Limb (tissue), 2 donors: Measurements from ENCODE around the gene RPL18A.
A peak's percentile ranks its signal among the peaks of the same experiment; 100 is the strongest.

Source experiments
- DNase-seq, 2 donors: peaks; one replicate each; pipeline ENCODE4 v3.0.0-alpha.2; 2016; ENCODE audit errors: extremely low spot score in 2 of 2

RPL18A gene

DNA sequence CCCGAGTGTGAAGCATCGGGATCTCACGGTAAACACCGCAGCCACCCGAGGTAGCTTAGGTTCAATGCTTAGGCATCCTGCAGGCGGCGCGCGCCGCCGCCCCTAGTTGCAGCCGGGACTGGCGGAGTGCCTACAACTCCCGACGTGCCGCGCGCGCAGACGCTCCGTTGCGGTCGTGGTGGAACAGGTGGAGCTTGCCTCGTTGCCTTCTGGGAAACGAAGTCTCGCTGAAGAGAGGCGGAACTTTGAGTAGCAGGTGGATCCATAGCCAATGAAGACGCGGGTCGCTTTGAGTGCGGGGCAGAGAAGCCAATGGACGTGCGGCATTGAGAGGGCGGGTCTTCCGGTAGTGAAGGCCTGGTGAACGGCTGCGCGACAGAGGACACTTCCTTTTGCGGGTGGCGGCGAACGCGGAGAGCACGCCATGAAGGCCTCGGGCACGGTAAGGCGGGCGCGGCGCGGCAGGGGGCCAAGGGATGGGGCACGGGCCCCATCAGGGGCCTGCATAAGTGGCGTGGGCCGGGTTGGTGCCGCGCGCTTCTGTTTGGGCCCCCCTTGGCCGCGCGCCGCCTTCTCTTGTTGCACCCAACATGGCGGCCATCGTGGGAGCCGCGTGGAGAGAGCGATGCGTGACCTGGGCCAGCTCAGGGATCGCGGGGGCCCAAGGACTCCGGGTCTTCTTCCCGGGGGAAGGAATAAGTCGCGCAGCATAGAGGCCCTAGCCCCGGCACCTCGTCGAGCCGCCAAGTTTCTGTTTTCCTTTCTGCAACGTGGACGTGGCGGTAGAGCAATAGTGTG, at the start of gene RPL18A:
Gene RPL18A (plus strand): TSS at position 378 of the 798 bp plus-strand sequence. CDS start 47 bp downstream, at position 425.
- DNase-seq: peak; percentile 98 to 100

DNA sequence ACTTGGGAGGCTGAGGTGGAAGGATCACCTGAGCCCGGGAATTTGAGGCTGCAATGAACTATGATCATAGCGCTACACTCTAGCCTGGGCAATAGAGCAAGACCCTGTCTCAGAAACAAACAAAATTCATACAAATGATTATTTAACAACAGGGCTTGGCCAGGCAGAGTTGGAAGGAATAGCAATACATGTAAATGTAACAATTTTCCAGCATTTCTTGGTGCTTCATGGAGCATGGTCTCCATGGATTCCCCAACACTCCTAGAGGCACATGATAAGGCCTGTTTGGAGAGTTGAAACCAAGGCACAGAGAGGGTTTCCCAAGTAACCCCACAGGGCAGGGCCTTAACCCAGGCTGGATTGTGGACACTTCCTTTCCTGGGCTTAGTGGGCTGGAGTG, 48.6 kb upstream of the RPL18A start:
- DNase-seq: no peak

DNA sequence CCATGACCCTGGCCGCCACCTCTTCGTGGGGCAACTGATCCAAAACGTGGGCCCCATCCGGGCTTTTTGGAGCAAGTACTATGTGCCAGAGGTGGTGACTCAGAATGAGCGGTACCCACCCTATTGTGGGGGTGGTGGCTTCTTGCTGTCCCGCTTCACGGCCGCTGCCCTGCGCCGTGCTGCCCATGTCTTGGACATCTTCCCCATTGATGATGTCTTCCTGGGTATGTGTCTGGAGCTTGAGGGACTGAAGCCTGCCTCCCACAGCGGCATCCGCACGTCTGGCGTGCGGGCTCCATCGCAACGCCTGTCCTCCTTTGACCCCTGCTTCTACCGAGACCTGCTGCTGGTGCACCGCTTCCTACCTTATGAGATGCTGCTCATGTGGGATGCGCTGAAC, 48.0 kb upstream of the RPL18A start:
- no peak for DNase-seq

DNA sequence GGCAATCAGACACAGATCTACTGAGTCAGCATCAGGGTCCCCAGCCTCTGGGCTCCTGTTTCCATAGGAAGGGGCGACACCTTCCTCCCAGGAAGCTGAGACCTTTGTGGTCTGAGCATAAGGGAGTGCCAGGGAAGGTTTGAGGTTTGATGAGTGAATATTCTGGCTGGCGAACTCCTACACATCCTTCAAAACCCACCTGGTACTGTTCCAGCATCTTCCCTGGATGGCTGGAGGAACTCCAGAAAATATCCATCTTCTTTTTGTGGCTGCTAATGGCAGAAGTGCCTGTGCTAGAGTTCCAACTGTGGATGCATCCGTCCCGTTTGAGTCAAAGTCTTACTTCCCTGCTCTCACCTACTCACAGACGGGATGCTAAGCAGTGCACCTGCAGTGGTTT, 47.6 kb upstream of the RPL18A start:
- DNase-seq: no peak

DNA sequence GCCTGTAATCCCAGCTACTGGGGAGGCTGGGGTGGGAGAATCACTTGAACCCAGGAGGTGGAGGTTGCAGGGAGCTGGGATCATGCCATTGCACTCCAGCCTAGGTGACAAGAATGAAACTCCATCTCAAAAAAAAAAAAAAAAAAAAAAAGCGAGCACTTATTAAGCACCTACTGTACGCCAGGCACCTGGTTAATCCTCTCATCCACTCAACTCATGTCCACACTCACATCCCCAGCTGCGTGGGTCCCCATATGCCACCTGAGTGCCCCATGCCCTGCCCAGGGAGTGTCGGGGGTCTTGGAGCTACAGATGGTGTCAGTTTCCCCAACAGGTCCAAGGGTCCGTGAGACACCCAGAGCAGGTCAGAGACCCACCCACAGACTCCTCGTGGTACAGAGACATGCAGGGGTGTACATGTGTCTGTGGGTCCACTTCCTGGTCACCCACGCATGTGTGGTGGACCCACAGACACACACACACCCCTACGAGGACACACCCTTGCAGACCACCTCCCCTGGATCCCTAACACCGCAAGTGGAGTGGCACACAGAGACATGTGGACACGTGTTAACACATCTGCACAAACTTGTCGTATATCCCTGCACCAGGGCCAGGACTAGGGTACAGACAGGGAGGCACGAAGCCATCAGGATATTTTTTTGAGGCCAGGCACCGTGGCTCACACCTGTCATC, 41.9 kb upstream of the RPL18A start:
- no peak for DNase-seq

DNA sequence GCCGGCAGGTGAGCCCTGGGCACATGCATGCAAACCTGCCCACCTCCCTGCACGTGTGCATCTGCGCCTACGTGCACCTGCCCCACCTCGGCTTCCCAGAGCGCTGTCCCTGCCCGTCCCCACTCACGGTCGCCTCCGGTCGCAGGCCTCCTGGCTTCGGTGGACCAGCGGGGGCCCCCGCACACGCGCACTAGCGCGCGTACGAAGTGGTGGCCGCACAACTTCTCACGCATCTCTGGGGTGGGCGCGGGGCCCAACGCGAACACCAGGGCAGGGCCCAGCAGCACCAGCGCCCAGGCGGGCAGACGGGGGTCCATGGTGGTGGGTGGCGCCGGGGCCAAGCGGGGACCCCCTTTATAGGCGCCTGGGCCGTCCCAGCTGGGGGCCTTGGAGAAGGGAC, 38.5 kb upstream of the RPL18A start, which contains the start of gene INSL3:
Gene INSL3 (minus strand): TSS at position 330 of the 400 bp plus-strand sequence. CDS start 13 bp downstream, at position 317.
- DNase-seq: no peak

DNA sequence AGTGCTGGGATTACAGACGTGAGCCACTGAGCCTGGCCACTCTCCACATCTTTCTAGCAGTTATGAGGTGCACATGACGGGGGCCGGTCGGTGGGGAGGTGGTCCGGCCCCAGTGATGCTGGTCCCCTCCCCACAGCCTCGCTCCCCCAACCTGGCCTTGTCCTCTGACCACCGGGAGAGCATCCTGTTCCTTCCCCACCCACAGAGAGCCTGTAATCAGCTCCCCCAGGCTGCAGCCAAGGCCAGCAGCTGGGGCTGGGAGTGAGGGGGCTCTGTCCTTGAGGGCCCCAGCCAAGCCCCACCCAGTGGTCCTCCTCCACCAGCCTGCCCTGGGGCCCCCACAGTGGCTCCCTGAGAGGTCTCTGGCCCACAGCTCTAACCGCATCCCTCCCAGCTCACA, 35.4 kb upstream of the RPL18A start:
- no peak for DNase-seq

DNA sequence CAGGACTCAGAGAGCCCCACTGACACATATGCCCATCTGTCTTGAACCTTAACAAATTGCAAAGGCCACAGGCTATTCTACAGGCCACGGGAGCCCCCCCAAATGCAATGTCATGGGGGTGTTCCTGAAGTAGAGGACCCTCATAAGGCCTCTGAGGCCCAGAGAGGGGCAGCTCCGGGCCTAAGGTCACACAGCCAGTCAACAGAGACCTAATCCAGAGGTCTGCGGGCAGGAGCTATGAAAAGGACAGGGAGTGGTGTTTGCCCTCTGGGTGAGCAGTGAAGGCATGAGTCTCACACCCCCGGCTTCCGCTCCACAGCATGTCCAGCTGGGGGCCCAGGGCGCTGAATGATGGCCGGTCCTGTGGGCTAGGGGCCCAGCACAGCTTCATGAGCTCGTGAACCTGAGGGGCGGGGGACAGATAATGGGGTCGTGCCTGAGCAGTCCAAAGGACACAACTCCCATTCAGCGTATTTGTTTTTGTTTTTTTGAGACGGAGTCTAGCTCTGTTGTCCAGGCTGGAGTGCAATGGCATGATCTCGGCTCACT, 33.1 kb upstream of the RPL18A start:
- no peak for DNase-seq

DNA sequence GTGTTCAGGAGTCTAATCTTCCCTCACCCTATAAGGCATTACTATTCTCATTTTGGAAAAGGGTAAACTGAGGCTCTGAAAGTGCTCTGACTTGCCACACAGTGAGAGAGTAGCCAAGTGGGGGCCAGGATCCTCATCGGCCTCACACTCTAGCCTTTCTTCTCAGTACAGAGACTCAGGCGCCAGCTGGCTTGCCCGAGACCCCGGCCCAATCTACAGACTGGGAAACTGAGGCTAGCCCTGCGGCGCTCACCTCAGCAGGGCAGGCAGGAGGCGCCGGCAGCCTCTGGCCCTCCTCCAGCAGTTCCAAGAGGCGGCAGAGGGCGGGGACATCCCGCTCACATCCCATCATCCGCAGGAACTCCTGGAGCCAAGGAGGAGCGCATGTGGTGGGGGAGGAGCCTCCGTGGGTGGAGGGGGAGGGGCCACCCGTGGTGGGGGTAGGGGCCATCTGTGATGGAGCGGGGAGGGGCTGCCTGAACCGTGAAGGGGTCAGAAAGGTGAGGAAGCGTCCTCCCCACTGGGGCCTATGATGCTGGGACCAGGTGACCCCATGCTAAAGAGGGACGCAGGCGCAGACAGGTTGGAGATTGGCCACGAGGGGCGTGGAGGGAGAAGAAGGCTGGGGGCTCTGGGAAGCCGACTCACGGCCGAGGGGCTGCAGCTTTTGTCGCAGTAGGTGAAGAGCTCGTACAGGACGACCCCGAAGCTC, 29.7 kb upstream of the RPL18A start:
- DNase-seq: peak in 1 of 2 donors; percentile 78

DNA sequence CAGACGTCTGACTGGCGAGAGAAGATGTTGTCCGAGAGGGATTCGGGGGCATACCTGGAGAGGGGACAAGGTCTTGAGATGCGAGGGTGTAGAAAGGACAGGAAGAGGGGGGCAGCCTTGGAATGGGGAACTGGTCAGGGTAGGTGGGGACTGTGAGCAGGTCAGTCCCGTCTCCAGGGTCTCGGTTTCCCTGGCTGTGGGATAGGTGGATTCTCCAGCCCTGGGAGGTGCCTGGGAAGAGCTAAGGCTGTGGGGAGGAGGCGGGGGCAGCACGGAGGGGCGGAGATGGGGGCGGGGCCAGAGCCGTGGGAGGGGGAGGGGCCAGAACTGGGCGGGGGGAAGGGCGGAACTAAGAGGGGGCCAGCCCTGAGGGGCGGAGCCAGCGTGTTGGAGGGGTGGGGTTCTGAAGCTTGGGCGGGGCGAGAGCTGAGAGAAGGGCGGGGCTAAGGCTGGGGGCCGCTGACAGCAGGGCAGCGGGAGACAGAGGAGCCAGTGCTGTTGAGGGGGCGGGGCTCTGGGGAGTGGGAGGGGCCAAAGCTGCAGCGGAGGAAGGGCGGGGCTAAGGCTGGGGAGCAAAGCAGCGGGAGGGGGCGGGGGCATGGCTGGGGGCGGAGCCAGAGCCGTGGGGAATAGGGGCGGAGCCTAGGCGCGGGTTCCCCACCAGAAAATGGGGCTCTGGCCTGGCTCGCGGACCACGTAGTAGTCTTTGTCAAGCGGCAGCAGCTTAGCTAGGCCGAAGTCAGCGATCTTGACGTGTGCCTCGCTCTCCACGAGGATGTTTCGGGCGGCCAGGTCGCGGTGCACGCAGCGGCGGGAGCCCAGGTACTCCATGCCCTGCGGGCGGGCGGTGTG, 28.9 kb upstream of the RPL18A start:
- DNase-seq: peak; percentile 42 to 93

DNA sequence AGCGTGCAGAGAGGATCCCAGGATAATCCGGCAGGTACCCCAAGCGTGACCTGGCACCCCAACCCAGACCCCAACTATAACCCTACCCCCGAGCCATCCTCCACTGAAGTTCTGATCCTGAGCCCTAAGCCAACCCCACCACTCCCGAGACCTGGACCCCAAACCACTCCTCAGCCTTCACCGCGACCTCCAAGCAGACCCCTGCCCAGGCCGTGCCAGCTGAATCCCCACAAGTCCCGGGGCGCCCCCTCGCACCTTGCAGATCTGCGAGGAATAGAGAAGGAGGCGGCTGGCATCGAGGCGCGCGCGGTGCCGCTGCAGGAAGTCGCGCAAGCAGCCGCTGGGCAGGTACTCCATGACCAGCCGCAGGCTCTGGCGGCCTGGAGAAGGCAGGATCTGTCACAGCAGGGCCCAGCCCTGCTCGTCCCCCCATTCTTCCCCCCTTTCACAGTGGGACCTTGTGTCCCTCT, 28.3 kb upstream of the RPL18A start:
- DNase-seq: no peak

DNA sequence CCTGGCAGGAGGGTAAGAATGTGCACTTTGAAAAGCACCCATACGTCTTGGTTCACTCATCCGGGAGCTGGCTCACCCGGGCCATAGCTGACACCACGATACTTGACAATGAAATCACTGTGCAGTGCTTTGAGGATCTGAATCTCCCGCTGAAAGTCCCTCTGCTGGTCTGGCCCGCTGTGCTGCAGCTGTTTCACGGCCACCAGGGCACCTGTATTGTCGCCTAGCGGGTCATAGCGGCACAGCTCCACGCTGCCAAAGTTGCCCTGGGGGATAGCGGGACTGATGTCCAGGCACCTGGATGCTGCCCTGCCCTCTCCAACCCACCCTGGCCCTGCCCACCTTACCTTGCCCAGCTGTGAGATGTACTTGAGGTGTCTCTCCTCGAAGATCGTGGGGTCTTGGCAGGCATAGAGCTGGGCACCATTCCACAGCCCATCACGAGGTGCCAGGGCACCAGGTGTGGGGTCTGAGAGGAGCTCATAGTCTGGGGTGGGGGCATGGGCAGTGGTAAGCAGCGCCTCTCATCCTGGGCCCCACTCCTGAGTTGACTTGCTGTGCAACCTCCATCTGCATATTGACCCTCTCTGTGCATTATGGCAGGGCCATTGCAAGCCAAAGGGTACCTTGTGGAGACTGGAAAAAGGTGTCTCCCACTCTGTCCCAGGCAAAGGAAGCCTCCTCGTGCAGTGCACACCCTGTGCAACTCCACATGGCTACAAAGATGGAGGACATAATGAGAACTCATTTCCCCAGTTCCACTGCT, 27.1 kb upstream of the RPL18A start:
- DNase-seq: no peak

DNA sequence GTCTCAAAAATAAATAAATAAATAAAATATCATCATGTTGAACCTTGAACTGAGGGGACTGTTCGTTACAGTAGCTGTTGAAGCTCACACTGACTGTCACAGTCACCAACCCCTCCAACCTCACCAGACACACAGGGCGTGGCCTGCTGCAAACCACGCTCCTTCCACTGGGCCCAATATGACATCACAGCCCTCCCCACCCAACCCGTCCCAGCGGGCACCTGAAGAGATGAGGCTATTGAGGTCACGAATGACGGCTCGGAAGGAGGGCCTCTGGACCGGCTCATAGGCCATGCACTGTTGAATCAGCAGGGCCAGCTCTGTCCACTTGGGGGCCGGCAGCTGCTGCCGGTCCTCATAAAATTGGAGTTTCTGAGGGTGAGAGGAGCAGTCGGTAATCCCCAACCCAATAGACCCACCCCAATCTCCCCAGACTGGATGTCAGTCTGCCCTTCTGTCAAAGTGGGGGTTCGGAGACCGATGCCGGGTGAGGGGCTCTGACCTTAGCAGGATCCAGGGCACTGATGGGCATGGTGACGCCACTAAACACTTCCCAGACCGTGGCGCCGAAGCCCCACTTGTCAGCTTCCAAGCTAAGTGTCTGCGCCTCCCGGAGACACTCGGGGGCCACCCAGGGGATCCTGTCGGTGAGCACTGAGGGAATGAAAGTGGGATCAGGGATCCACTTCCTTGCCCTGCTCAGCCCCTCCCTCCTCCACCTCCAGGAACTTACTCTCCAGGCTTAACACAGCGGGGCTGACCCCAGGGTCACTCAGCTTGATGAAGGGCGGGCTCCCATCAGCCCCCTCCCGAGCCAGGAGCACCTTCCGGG, 25.1 kb upstream of the RPL18A start:
- DNase-seq: no peak

DNA sequence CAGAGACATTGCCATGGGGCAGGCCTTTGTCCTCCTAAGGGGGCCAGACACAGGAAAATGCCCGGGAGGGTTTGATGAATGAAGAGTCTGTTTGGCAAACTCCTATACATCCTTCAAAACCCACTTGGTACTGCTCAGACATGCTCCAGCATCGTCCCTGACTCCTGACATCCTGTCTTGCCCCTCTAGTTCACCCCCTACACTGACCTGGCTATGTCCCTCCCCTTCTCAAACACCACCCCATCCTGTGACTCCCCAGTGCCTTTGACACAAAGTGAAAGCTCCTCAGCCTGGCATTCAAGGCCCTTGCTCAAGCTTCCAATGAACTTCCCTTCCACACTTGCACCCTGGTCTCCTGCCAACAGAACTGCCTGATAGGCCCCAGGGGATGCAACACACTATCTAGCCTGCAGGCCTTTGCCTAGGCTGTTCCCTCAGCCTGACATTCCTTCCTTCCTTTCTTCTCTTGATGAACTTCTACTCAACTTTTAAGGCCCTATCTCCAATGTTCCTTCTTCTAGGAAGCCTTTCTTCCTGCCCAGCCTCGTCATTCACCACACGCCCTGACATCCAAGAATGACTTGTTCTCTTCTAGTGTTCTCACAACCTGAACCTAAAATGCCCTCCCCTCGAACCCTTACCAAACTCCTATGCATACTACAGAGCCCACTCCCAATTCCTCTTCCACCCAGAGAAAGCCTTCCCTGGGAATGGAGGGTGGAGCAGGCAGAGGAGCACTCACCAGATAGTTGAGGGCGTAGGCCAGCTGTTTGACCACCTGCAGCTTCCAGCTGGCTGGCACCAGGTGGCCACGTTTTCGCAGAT, 24.3 kb upstream of the RPL18A start:
- no peak for DNase-seq

DNA sequence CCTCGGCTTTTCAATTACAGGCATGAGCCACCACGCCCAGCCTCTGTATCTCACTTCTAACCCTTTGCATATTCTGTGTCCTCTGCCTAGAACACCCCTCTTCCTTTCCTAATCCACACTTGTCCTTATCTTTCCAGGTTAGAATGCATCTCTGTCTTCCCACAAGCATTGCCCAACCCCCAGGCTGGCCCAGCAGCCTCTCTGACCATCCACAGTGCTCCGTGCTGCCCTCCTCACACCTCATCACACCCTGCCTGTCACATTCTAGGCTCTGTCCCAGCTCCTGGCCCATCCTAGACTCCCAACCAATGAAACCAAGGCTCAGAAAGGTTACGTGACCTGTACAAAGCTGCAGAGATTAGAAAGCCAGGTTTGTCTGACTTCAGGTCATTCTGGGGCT, 23.2 kb upstream of the RPL18A start:
- DNase-seq: no peak

DNA sequence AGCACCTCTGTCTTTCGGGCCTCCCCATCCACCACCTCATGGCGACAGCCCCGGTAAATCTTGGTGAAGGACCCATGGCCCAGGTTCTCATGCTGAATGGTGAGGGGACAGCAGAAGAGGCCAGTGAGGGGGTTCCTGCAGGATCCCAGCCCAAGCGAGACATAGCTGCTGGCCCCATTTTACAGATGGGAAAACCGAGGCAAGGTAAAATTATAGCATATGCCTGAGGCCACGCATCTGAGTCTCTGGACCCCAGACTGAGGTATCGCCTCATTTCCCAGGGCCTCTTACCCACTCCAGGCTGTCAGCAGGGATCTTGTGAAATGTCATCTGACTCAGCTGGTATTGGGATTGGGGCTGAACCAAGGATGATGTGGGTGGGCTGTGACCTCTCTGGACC, 21.7 kb upstream of the RPL18A start:
- DNase-seq: no peak

DNA sequence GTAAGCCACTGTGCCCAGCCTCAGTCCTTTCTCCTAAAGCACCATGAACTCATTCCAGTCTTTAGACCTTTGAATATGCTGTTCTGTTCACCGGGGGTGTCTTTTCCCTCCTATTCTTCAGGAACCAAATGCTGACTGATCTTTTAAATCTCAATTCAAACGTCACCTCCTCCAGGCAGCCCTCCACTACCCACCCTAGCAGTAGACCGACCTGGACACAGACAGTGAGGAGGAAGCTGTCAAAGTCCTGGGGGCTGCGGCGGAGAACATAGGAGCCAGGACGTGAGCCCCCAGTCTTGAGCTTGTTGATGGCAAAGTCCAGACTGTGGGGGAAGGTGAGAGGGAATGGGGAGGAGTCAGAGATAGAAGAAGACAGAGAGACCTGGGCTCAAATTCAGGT, 19.7 kb upstream of the RPL18A start:
- no peak for DNase-seq

DNA sequence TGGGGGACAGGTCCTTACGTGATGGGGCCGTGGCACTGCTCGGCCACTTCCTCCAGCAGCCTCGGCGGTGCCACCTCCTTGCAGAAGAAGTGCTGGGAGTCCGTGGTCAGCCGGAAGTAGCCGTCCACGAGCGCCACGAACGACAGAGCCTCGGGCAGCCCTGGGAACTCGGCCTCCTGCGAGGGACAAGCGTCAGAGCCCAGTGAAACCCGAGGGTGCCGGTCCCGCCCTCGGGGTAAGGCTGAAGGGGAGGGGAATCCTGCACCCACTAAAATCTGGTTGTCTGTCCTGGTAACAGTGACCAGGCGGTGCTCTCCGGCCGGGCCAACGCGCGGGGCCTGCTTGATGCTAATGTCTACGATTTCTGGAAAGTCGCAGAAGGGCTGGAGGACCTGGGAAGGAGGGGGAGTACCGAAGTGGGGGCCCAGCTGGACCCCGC, 18.3 kb upstream of the RPL18A start:
- no peak for DNase-seq
